ENCODE results near the gene STK17B.

Gene STK17B

GRCh38 chr2:196160946-196161345 is 10.4 kb downstream of the STK17B start:
- Histone ChIP-seq H3K27ac (peak overlapping the region; percentile 56), H3K4me3 (ENCODE audit: low read depth, low read length) (no peak overlapping the region), H3K27me3 (replicated peaks) (no peaks in the 10 kb centered on the region), H3K36me3 (replicated peaks) (peaks cover 14% of the 10 kb centered on the region)
- in situ Hi-C loops (cut with HindIII; ENCODE audit: low pct_ligation_motif_present, low sequenced_read_pairs), result no loop called here
- DNase-seq, result no peak
- TF ChIP-seq, protein P1, sequence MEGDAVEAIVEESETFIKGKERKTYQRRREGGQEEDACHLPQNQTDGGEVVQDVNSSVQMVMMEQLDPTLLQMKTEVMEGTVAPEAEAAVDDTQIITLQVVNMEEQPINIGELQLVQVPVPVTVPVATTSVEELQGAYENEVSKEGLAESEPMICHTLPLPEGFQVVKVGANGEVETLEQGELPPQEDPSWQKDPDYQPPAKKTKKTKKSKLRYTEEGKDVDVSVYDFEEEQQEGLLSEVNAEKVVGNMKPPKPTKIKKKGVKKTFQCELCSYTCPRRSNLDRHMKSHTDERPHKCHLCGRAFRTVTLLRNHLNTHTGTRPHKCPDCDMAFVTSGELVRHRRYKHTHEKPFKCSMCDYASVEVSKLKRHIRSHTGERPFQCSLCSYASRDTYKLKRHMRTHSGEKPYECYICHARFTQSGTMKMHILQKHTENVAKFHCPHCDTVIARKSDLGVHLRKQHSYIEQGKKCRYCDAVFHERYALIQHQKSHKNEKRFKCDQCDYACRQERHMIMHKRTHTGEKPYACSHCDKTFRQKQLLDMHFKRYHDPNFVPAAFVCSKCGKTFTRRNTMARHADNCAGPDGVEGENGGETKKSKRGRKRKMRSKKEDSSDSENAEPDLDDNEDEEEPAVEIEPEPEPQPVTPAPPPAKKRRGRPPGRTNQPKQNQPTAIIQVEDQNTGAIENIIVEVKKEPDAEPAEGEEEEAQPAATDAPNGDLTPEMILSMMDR (IDR thresholded peaks at IDR 0.05; ENCODE audit: low read depth, low read length, missing control alignments), result no peak

- Histone ChIP-seq H3K36me3 (replicated peaks) (peaks cover 17% of the 10 kb centered on the region), H3K4me3 (ENCODE audit: low read depth, low read length) (no peak overlapping the region)
- in situ Hi-C loops (cut with HindIII; ENCODE audit: low pct_ligation_motif_present, low sequenced_read_pairs), result no loop called here
These were observed 11.3 kb downstream of the STK17B start for GRCh38 chr2:196160101-196160500.

GRCh38 chr2:196159221-196159892 is 12.0 kb downstream of the STK17B start:
- Histone ChIP-seq H3K36me3 (replicated peaks) (peaks cover 18% of the 10 kb centered on the region), H3K27ac (peak overlapping the region; percentile 56), H3K27me3 (replicated peaks) (no peaks in the 10 kb centered on the region), H3K4me3 (ENCODE audit: low read depth, low read length) (no peak overlapping the region)
- TF ChIP-seq, protein P1 (IDR thresholded peaks at IDR 0.05; ENCODE audit: low read depth, low read length, missing control alignments), result no peak
- in situ Hi-C loops (cut with HindIII; ENCODE audit: low pct_ligation_motif_present, low sequenced_read_pairs), result no loop called here
- no peak for DNase-seq

More at GRCh38 chr2:196160101-196160500, 11.3 kb downstream of the STK17B start:
- TF ChIP-seq, protein P1 (IDR thresholded peaks at IDR 0.05; ENCODE audit: low read depth, low read length, missing control alignments), result no peak
- no peaks in the 10 kb centered on the region for H3K27me3 ChIP-seq (replicated peaks)
- peak; percentile 92 for DNase-seq
- H3K27ac ChIP-seq, result peak overlapping the region; percentile 56

DNA sequence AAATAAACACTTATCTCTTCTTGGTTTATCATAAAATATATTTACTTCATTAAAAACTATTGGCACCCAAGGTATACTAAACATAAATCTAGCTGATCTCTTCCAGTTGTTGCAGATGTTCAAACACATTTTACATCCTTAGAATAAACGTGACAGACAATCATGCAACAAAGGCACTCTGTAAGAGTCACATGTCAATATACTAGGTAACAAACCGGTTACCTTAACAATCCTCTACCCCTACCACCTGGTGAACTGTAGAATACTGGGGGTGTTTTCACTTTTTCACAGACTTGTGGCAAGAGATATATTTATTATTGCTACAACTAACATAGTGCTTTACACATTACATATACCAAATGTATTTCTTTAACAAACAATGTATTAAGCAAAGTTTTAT is 15.8 kb downstream of the STK17B start:
- in situ Hi-C loops (cut with HindIII; ENCODE audit: low pct_ligation_motif_present, low sequenced_read_pairs), result no loop called here
- DNase-seq, result no peak
- Histone ChIP-seq H3K27ac (no peak overlapping the region), H3K27me3 (replicated peaks) (no peaks in the 10 kb centered on the region), H3K4me3 (ENCODE audit: low read depth, low read length) (no peak overlapping the region), H3K36me3 (replicated peaks) (peaks cover 23% of the 10 kb centered on the region)
- TF ChIP-seq, protein P1 (IDR thresholded peaks at IDR 0.05; ENCODE audit: low read depth, low read length, missing control alignments), result no peak

DNA sequence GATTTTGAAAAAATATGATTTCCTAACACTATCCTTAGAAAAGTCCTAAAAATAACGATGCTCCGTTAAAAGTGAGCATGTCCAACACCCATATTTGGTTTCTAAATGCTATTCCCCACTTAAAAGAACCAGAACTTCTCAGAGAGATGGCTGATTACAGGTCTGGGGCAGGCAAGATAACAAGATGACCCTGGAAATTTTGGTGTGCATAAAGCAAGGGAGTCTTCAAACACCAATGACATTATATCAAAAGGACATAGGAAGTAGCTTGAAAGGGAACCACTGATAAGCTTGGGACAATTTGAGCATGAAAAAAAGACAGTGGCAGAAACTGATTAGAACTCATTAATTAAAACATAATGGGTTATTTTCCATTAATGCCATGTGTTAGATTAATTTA is 17.9 kb downstream of the STK17B start:
- no peak overlapping the region for H3K4me3 ChIP-seq (ENCODE audit: low read depth, low read length)
- in situ Hi-C loops (cut with HindIII; ENCODE audit: low pct_ligation_motif_present, low sequenced_read_pairs), result no loop called here
- no peak overlapping the region for H3K27ac ChIP-seq
- TF ChIP-seq, protein P1 (IDR thresholded peaks at IDR 0.05; ENCODE audit: low read depth, low read length, missing control alignments), result no peak
- H3K27me3 ChIP-seq (replicated peaks), result no peaks in the 10 kb centered on the region
- no peak for DNase-seq
- H3K36me3 ChIP-seq (replicated peaks), result peaks cover 24% of the 10 kb centered on the region

GRCh38 chr2:196149948-196150347 is 21.4 kb downstream of the STK17B start:
- Histone ChIP-seq H3K36me3 (replicated peaks) (peaks cover 33% of the 10 kb centered on the region), H3K27ac (no peak overlapping the region), H3K27me3 (replicated peaks) (no peaks in the 10 kb centered on the region), H3K4me3 (ENCODE audit: low read depth, low read length) (no peak overlapping the region)
- DNase-seq, result no peak
- in situ Hi-C loops (cut with HindIII; ENCODE audit: low pct_ligation_motif_present, low sequenced_read_pairs), result no loop called here
- TF ChIP-seq, protein P1 (IDR thresholded peaks at IDR 0.05; ENCODE audit: low read depth, low read length, missing control alignments), result no peak
